Right cardiac atrium (tissue), 5 donors: ENCODE measurements around the gene RASSF5. TPM values are rescaled to one million over a fixed set of nuclear protein-coding genes. Genes with fewer than 3 reads are reported as not detected.
"Not testable (repeated sequence)": the region's sequence is repeated elsewhere in the genome, so short reads cannot be mapped to it uniquely, and the experiment has no call there.

Source experiments
- ATAC-seq, 2 donors: fragments of 200-7000 bp; cut with Tn5 transposase; one replicate each; pipeline versions ENCODE4 v1.8.0 to v1.9.1; 2020; ENCODE audit warnings: moderate library complexity in 2 of 2, mild to moderate bottlenecking in 1 of 2
- DNase-seq, 3 donors: peaks; one replicate each; pipeline ENCODE4 v3.0.0-alpha.2; 2020
- H3K27ac ChIP-seq: one replicate; pipeline ENCODE4 v1.5.1; 2013; ENCODE audit warnings: mild to moderate bottlenecking, low read length, control low read depth, moderate library complexity
- H3K27me3 ChIP-seq: one replicate; pipeline ENCODE4 v1.6.1; 2013; ENCODE audit not compliant: control insufficient read depth, insufficient read depth
- H3K4me1 ChIP-seq: one replicate; pipeline ENCODE4 v1.6.1; 2013; ENCODE audit warnings: low read length; ENCODE audit not compliant: control insufficient read depth, insufficient read depth
- H3K4me3 ChIP-seq: one replicate; pipeline ENCODE4 v1.5.1; 2013; ENCODE audit warnings: low read length, control low read depth
- H3K9me3 ChIP-seq: one replicate; pipeline ENCODE4 v1.6.1; 2013; ENCODE audit warnings: low read length; ENCODE audit not compliant: control insufficient read depth
- WGBS: extraction: QIAGEN DNeasy Blood & Tissue Kit; methylation state at CpG from one replicate; pipeline ENCODE4 v1.1.7; 2013; 5-methylcytosine and 5-hydroxymethylcytosine counted together
- intact Hi-C, 4 donors: fragments of 100-400 bp; cut with DNase I; formaldehyde crosslinking; loops; one replicate each; pipeline versions ENCODE4 v1.11.0 to v1.14.0; 2022 to 2023
- polyA plus RNA-seq: library from polyadenylated mRNA; stranded (reverse); fragments of 200-250 nt; gene quantifications from one replicate; pipeline ENCODE4 v1.2.3, GENCODE V29; 2013
- total RNA-seq, 4 donors: library from RNA; stranded (reverse); fragmentation: NEBNext Ultra II Directional; extraction: Animal tissue kit (Norgen Biotek cat#: 25700); gene quantifications; one replicate each; pipeline ENCODE4 v1.2.1, GENCODE V29; 2021
- donor health status: healthy with polysubstance abuse.
- donor health status: DM: no; HTN: yes; CAD: no.
- donor health status: DM: no; HTN: no; CAD: no.
- donor health status: DM: no; HTN: yes; CAD: no; lungs with severe emphysema.
- donor health status: DM: yes; HTN: yes; CAD: no.

Gene RASSF5
- total and polyA plus RNA-seq, 5 donors, result 9.3 to 29.0 (median 19.8) TPM

GRCh38 chr1:206581114-206581497 lies 73.8 kb downstream of the RASSF5 start:
- intact Hi-C loops, result loop anchor here in 3 of 4 donors (5.0 kb wide), 4 partner anchors 34 to 104 kb away; no protein-coding TSS in a partner anchor
- not testable (repeated sequence) for H3K27ac ChIP-seq, ATAC-seq, H3K4me1 ChIP-seq, H3K27me3 ChIP-seq, DNase-seq, H3K4me3 ChIP-seq, H3K9me3 ChIP-seq
- WGBS, result 96% methylated on average over 7 of the region's 7 CpGs

GRCh38 chr1:206581571-206581981 lies 74.2 kb downstream of the RASSF5 start:
- ATAC-seq, result peak; percentile 2 to 12
- Histone ChIP-seq H3K4me3 (no peak overlapping the region), H3K27me3 (no peaks in the 10 kb centered on the region), H3K9me3 (no peaks in the 10 kb centered on the region), H3K4me1 (no peaks in the 10 kb centered on the region), H3K27ac (no peak overlapping the region)
- 37% methylated on average over 10 of the region's 10 CpGs for WGBS
- DNase-seq, result peak in 1 of 3 donors; percentile 54
- intact Hi-C loops, result loop anchor here in 3 of 4 donors (5.0 kb wide), 4 partner anchors 34 to 104 kb away; no protein-coding TSS in a partner anchor

- intact Hi-C loops, result loop anchor here (2.0 to 5.0 kb wide), 6 partner anchors 35 to 105 kb away; no protein-coding TSS in a partner anchor
- 87% methylated on average over 5 of the region's 5 CpGs for WGBS
- Histone ChIP-seq H3K27ac (no peak overlapping the region), H3K9me3 (no peaks in the 10 kb centered on the region), H3K4me1 (no peaks in the 10 kb centered on the region), H3K4me3 (no peak overlapping the region), H3K27me3 (no peaks in the 10 kb centered on the region)
- DNase-seq, result no peak
- ATAC-seq, result no peak
Observed at GRCh38 chr1:206582537-206582936, 75.2 kb downstream of the RASSF5 start.

GRCh38 chr1:206582971-206583706 lies 75.8 kb downstream of the RASSF5 start:
- Histone ChIP-seq H3K4me3 (no peak overlapping the region), H3K27ac (no peak overlapping the region), H3K4me1 (no peaks in the 10 kb centered on the region), H3K9me3 (no peaks in the 10 kb centered on the region), H3K27me3 (no peaks in the 10 kb centered on the region)
- intact Hi-C loops, result loop anchor here (2.0 to 5.0 kb wide), 6 partner anchors 36 to 106 kb away; no protein-coding TSS in a partner anchor
- ATAC-seq (no peak), DNase-seq (no peak)
- WGBS, result 72% methylated on average over 18 of the region's 18 CpGs

GRCh38 chr1:206583707-206584648 lies 76.6 kb downstream of the RASSF5 start:
- DNase-seq, result peak; percentile 77 to 91 (median 87)
- no peaks in the 10 kb centered on the region for H3K4me1 ChIP-seq
- no peak overlapping the region for H3K27ac ChIP-seq
- peak; percentile 64 to 66 for ATAC-seq
- H3K27me3 ChIP-seq, result no peaks in the 10 kb centered on the region
- 83% methylated on average over 16 of the region's 16 CpGs for WGBS
- H3K4me3 ChIP-seq, result no peak overlapping the region
- H3K9me3 ChIP-seq, result no peaks in the 10 kb centered on the region
- intact Hi-C loops, result loop anchor here (2.0 to 5.0 kb wide), 7 partner anchors 37 to 107 kb away; no protein-coding TSS in a partner anchor

GRCh38 chr1:206584683-206585082 lies 77.4 kb downstream of the RASSF5 start:
- Histone ChIP-seq H3K27ac (no peak overlapping the region), H3K27me3 (no peaks in the 10 kb centered on the region), H3K4me1 (no peaks in the 10 kb centered on the region), H3K9me3 (no peaks in the 10 kb centered on the region), H3K4me3 (no peak overlapping the region)
- 71% methylated on average over 4 of the region's 4 CpGs for WGBS
- DNase-seq (no peak), ATAC-seq (peak in 1 of 2 donors; percentile 64)
- intact Hi-C loops, result loop anchor here in 3 of 4 donors (2.0 to 5.0 kb wide), 5 partner anchors 37 to 107 kb away; no protein-coding TSS in a partner anchor

GRCh38 chr1:206586501-206587445 lies 79.4 kb downstream of the RASSF5 start:
- H3K4me3 ChIP-seq, result no peak overlapping the region
- 78% methylated on average over 13 of the region's 13 CpGs for WGBS
- DNase-seq (no peak), ATAC-seq (no peak)
- H3K4me1 ChIP-seq, result no peaks in the 10 kb centered on the region
- no peaks in the 10 kb centered on the region for H3K27me3 ChIP-seq
- intact Hi-C loops, result no loop called here
- no peak overlapping the region for H3K27ac ChIP-seq
- H3K9me3 ChIP-seq, result no peaks in the 10 kb centered on the region

GRCh38 chr1:206587904-206588303 lies 80.6 kb downstream of the RASSF5 start:
- peak in 1 of 3 donors; percentile 39 for DNase-seq
- ATAC-seq, result no peak
- intact Hi-C loops, result no loop called here
- Histone ChIP-seq H3K27ac (no peak overlapping the region), H3K27me3 (no peaks in the 10 kb centered on the region), H3K4me1 (no peaks in the 10 kb centered on the region), H3K9me3 (no peaks in the 10 kb centered on the region), H3K4me3 (no peak overlapping the region)
- WGBS, result 86% methylated on average over 14 of the region's 14 CpGs

- Histone ChIP-seq H3K27ac (no peak overlapping the region), H3K4me3 (no peak overlapping the region)
- 74% methylated on average over 6 of the region's 6 CpGs for WGBS
Observed at GRCh38 chr1:206588492-206588891, 81.2 kb downstream of the RASSF5 start.

GRCh38 chr1:206589206-206589605 lies 81.9 kb downstream of the RASSF5 start:
- DNase-seq, result peak; percentile 57 to 78 (median 70)
- Histone ChIP-seq H3K4me3 (no peak overlapping the region), H3K27ac (no peak overlapping the region), H3K4me1 (no peaks in the 10 kb centered on the region), H3K9me3 (no peaks in the 10 kb centered on the region), H3K27me3 (no peaks in the 10 kb centered on the region)
- ATAC-seq, result peak; percentile 69 to 72
- 61% methylated on average over 7 of the region's 7 CpGs for WGBS
- intact Hi-C loops, result no loop called here

More at GRCh38 chr1:206588492-206588891, 81.2 kb downstream of the RASSF5 start:
- DNase-seq (no peak), ATAC-seq (no peak)
- intact Hi-C loops, result no loop called here
- Histone ChIP-seq H3K27me3 (no peaks in the 10 kb centered on the region), H3K4me1 (no peaks in the 10 kb centered on the region), H3K9me3 (no peaks in the 10 kb centered on the region)
